GM18858 (cell line): Measurements from ENCODE around the gene TMC6.
"Not testable (repeated sequence)": the region's sequence is repeated elsewhere in the genome, so short reads cannot be mapped to it uniquely, and the experiment has no call there.

Experiments
- ATAC-seq: cut with Tn5 transposase; IDR thresholded peaks from one replicate; pipeline ENCODE4 v1.9.1; 2021; ENCODE audit not compliant: unreplicated experiment

The TMC6 gene

GRCh38 chr17:78128551-78129350, at the start of gene TMC6:
TMC6 (minus strand) TSS chr17:78128755; CDS start chr17:78126832, 1,923 bp downstream.
- no peak for ATAC-seq

GRCh38 chr17:78176548-78177025, 48.0 kb upstream of the TMC6 start:
- ATAC-seq: no peak

GRCh38 chr17:78175643-78175981, 47.1 kb upstream of the TMC6 start:
- no peak for ATAC-seq

GRCh38 chr17:78174870-78175642, 46.5 kb upstream of the TMC6 start:
- no peak for ATAC-seq

GRCh38 chr17:78174346-78174869, 45.9 kb upstream of the TMC6 start:
- ATAC-seq: no peak

- no peak for ATAC-seq
Observed at GRCh38 chr17:78173097-78173715, 44.7 kb upstream of the TMC6 start.

GRCh38 chr17:78172249-78173051, 43.9 kb upstream of the TMC6 start:
- no peak for ATAC-seq

GRCh38 chr17:78171591-78172248, 43.2 kb upstream of the TMC6 start:
- ATAC-seq: not testable (repeated sequence)

GRCh38 chr17:78170692-78171590, 42.4 kb upstream of the TMC6 start:
- no peak for ATAC-seq

GRCh38 chr17:78168903-78169793, 40.6 kb upstream of the TMC6 start:
- ATAC-seq: no peak

- ATAC-seq: no peak
Observed at GRCh38 chr17:78168242-78168902, 39.8 kb upstream of the TMC6 start, which contains the start of gene SYNGR2. SYNGR2 (plus strand) TSS chr17:78168581; CDS start chr17:78168617, 36 bp downstream.

- ATAC-seq: no peak
Observed at GRCh38 chr17:78166416-78166815, 37.9 kb upstream of the TMC6 start.

- no peak for ATAC-seq
Observed at GRCh38 chr17:78164748-78165607, 36.4 kb upstream of the TMC6 start.

- ATAC-seq: no peak
Observed at GRCh38 chr17:78163881-78164747, 35.6 kb upstream of the TMC6 start.

GRCh38 chr17:78159575-78160158, 31.1 kb upstream of the TMC6 start:
- ATAC-seq: no peak
